Ishikawa (cell line): ENCODE data around the gene ZNHIT1.

Source experiments
- CEBPB ChIP-seq: IDR thresholded peaks from 2 replicates; pipeline ENCODE4 v1.6.1; 2012
- CREB1 ChIP-seq: IDR thresholded peaks from 2 replicates; pipeline ENCODE4 v1.6.1; 2012; ENCODE audit warnings: low read depth
- RAD21 ChIP-seq: IDR thresholded peaks from 2 replicates; pipeline ENCODE4 v1.6.1; 2012; ENCODE audit warnings: low read depth
- REST ChIP-seq: IDR thresholded peaks from 2 replicates; pipeline ENCODE4 v1.6.1; 2012; ENCODE audit warnings: low read depth, mild to moderate bottlenecking
- TAF1 ChIP-seq: IDR thresholded peaks from 2 replicates; pipeline ENCODE4 v1.6.1; 2012; ENCODE audit warnings: low read depth, mild to moderate bottlenecking
- TCF12 ChIP-seq: IDR thresholded peaks from 2 replicates; pipeline ENCODE4 v1.6.1; 2012; ENCODE audit warnings: low read depth
- USF1 ChIP-seq: IDR thresholded peaks from 2 replicates; pipeline ENCODE4 v1.6.1; 2012
- ZBTB7A ChIP-seq: IDR thresholded peaks from 2 replicates; pipeline ENCODE4 v1.6.1; 2012; ENCODE audit warnings: low read depth

DNA sequence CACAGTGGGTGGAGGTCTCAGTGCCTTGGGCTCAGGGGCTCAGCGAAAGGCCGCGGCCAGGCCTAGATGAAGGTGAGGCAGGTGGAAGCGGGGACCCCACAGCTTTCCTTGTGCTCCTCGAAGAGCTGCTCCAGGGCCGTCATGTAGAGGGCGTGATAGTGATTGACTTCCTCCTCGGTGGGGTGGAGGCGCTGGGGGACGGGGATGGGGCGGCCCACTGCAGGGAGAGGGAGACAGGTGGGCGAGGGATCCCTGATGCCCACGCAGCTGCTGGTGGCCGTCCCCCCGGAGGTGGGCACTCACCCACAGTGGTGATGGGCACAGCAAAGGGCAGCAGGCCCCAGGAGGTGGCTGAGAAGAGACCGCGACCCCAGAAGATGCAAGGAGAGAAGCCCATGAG lies 22.1 kb upstream of the ZNHIT1 start:
- TF ChIP-seq CEBPB (no peak), RAD21 (no peak), REST (no peak), TAF1 (no peak), CREB1 (no peak), ZBTB7A (no peak), TCF12 (no peak), USF1 (no peak)
